Stimulated activated naive B cell treated with anti-CD40 and anti-IgM and Interleukin-4, amounts not matched to agents 10 μg/mL and 1 μg/mL and 100 μg/mL, for 72 hours (primary cell): ENCODE data around the gene ZNF665.
A peak's percentile ranks its signal among the peaks of the same experiment; 100 is the strongest.

Experiments
- ATAC-seq, 2 donors: fragments of 150-1000 bp; cut with Tn5 transposase; replicated peaks; 2 replicates each; pipeline ENCODE4 v1.10.0; 2021; ENCODE audit warnings: moderate library complexity in 1 of 2
- DNase-seq: peaks from one replicate; pipeline ENCODE4 v3.0.0; 2021
- H3K27ac Mint-ChIP-seq: one replicate; pipeline ENCODE4 v1.8.0; 2022; ENCODE audit warnings: mild to moderate bottlenecking, mixed read lengths
- H3K27me3 Mint-ChIP-seq, 2 donors: one replicate each; pipeline ENCODE4 v1.8.0; 2022; ENCODE audit warnings: mixed read lengths in 2 of 2
- H3K36me3 Mint-ChIP-seq, 2 donors: one replicate each; pipeline ENCODE4 v1.8.0; 2022; ENCODE audit warnings: mixed read lengths in 2 of 2, mild to moderate bottlenecking in 1 of 2
- H3K4me1 Mint-ChIP-seq, 2 donors: one replicate each; pipeline ENCODE4 v1.8.0; 2022; ENCODE audit warnings: mixed read lengths in 2 of 2, mild to moderate bottlenecking in 1 of 2
- H3K4me3 Mint-ChIP-seq, 2 donors: one replicate each; pipeline ENCODE4 v1.8.0; 2022; ENCODE audit warnings: mild to moderate bottlenecking in 2 of 2, mixed read lengths in 2 of 2, moderate library complexity in 1 of 2
- H3K9me3 Mint-ChIP-seq, 2 donors: one replicate each; pipeline ENCODE4 v1.8.0; 2022; ENCODE audit warnings: mixed read lengths in 2 of 2, mild to moderate bottlenecking in 1 of 2

Gene ZNF665

GRCh38 chr19:53183146-53183764 lies 9.9 kb downstream of the ZNF665 start:
- H3K36me3 Mint-ChIP-seq = peaks cover 52 to 60% of the 10 kb centered on the region in 2 donors
- H3K27me3 Mint-ChIP-seq = no peaks in the 10 kb centered on the region
- DNase-seq (no peak), ATAC-seq (no peak)
- H3K27ac Mint-ChIP-seq = peak overlapping the region; percentile 77
- H3K4me1 Mint-ChIP-seq = peaks cover 16 to 23% of the 10 kb centered on the region in 2 donors
- H3K4me3 Mint-ChIP-seq = no peak overlapping the region
- peaks cover 4 to 13% of the 10 kb centered on the region in 2 donors for H3K9me3 Mint-ChIP-seq

- ATAC-seq (no peak), DNase-seq (no peak)
- H3K36me3 Mint-ChIP-seq = peaks cover 61 to 71% of the 10 kb centered on the region in 2 donors
- H3K4me3 Mint-ChIP-seq = no peak overlapping the region
- peaks cover 4 to 13% of the 10 kb centered on the region in 2 donors for H3K9me3 Mint-ChIP-seq
- no peaks in the 10 kb centered on the region for H3K27me3 Mint-ChIP-seq
- peaks cover 16 to 23% of the 10 kb centered on the region in 2 donors for H3K4me1 Mint-ChIP-seq
- H3K27ac Mint-ChIP-seq = no peak overlapping the region
Measured at GRCh38 chr19:53182202-53182601, 11.0 kb downstream of the ZNF665 start.

GRCh38 chr19:53177986-53178385 lies 15.2 kb downstream of the ZNF665 start:
- no peak for DNase-seq
- Mint-ChIP-seq H3K4me3 (no peak overlapping the region), H3K9me3 (peaks cover 12 to 15% of the 10 kb centered on the region in 2 donors), H3K36me3 (peaks cover 72 to 82% of the 10 kb centered on the region in 2 donors), H3K4me1 (peaks cover under 1% of the 10 kb centered on the region in 2 donors), H3K27me3 (no peaks in the 10 kb centered on the region), H3K27ac (no peak overlapping the region)
- ATAC-seq = no peak

- no peaks in the 10 kb centered on the region for H3K27me3 Mint-ChIP-seq
- H3K9me3 Mint-ChIP-seq = peaks cover 16 to 17% of the 10 kb centered on the region in 2 donors
- H3K27ac Mint-ChIP-seq = no peak overlapping the region
- ATAC-seq = no peak
- no peak overlapping the region for H3K4me3 Mint-ChIP-seq
- H3K36me3 Mint-ChIP-seq = peaks cover 57 to 66% of the 10 kb centered on the region in 2 donors
- no peak for DNase-seq
- no peaks in the 10 kb centered on the region for H3K4me1 Mint-ChIP-seq
Measured at GRCh38 chr19:53172889-53173288, 20.3 kb downstream of the ZNF665 start.

- no peak overlapping the region for H3K4me3 Mint-ChIP-seq
- peaks cover 0 to 2% of the 10 kb centered on the region in 2 donors for H3K4me1 Mint-ChIP-seq
- no peak for DNase-seq
- H3K27me3 Mint-ChIP-seq = no peaks in the 10 kb centered on the region
- peaks cover 23 to 24% of the 10 kb centered on the region in 2 donors for H3K9me3 Mint-ChIP-seq
- peaks cover 39 to 41% of the 10 kb centered on the region in 2 donors for H3K36me3 Mint-ChIP-seq
- no peak for ATAC-seq
- no peak overlapping the region for H3K27ac Mint-ChIP-seq
Measured at GRCh38 chr19:53165691-53166091, 27.5 kb downstream of the ZNF665 start.

- peaks cover 16 to 19% of the 10 kb centered on the region in 2 donors for H3K4me1 Mint-ChIP-seq
- no peak overlapping the region for H3K4me3 Mint-ChIP-seq
- H3K27me3 Mint-ChIP-seq = no peaks in the 10 kb centered on the region
- peaks cover 43 to 44% of the 10 kb centered on the region in 2 donors for H3K36me3 Mint-ChIP-seq
- peaks cover 25 to 27% of the 10 kb centered on the region in 2 donors for H3K9me3 Mint-ChIP-seq
- DNase-seq (no peak), ATAC-seq (no peak)
- no peak overlapping the region for H3K27ac Mint-ChIP-seq
Measured at GRCh38 chr19:53161123-53161522, 32.0 kb downstream of the ZNF665 start.

- no peak for DNase-seq
- Mint-ChIP-seq H3K4me3 (no peak overlapping the region), H3K4me1 (peaks cover 16 to 21% of the 10 kb centered on the region in 2 donors), H3K36me3 (peaks cover 41 to 42% of the 10 kb centered on the region in 2 donors), H3K27me3 (no peaks in the 10 kb centered on the region), H3K9me3 (peaks cover 17 to 20% of the 10 kb centered on the region in 2 donors), H3K27ac (no peak overlapping the region)
- no peak for ATAC-seq
Measured at GRCh38 chr19:53160350-53160749, 32.8 kb downstream of the ZNF665 start.

GRCh38 chr19:53158119-53158656 lies 35.0 kb downstream of the ZNF665 start:
- no peaks in the 10 kb centered on the region for H3K27me3 Mint-ChIP-seq
- peak; percentile 32 for DNase-seq

GRCh38 chr19:53157626-53158025 lies 35.5 kb downstream of the ZNF665 start:
- DNase-seq (no peak), ATAC-seq (no peak)
- Mint-ChIP-seq H3K4me1 (peaks cover 18 to 37% of the 10 kb centered on the region in 2 donors), H3K27me3 (no peaks in the 10 kb centered on the region), H3K4me3 (peak overlapping the region; percentile 81 to 88), H3K27ac (peak overlapping the region; percentile 96), H3K9me3 (peaks cover 20 to 29% of the 10 kb centered on the region in 2 donors), H3K36me3 (peaks cover 52 to 55% of the 10 kb centered on the region in 2 donors)

More at GRCh38 chr19:53158119-53158656, 35.0 kb downstream of the ZNF665 start:
- peak overlapping the region; percentile 96 for H3K27ac Mint-ChIP-seq
- H3K9me3 Mint-ChIP-seq = peaks cover 20 to 29% of the 10 kb centered on the region in 2 donors
- peaks cover 50 to 51% of the 10 kb centered on the region in 2 donors for H3K36me3 Mint-ChIP-seq
- peak; percentile 57 to 65 for ATAC-seq
- peak overlapping the region; percentile 81 to 88 for H3K4me3 Mint-ChIP-seq
- H3K4me1 Mint-ChIP-seq = peaks cover 18 to 36% of the 10 kb centered on the region in 2 donors

GRCh38 chr19:53156850-53157249 lies 36.3 kb downstream of the ZNF665 start:
- peak overlapping the region; percentile 81 to 88 for H3K4me3 Mint-ChIP-seq
- DNase-seq (no peak), ATAC-seq (no peak)
- peaks cover 57 to 60% of the 10 kb centered on the region in 2 donors for H3K36me3 Mint-ChIP-seq
- peaks cover 20 to 29% of the 10 kb centered on the region in 2 donors for H3K9me3 Mint-ChIP-seq
- H3K27ac Mint-ChIP-seq = no peak overlapping the region
- H3K4me1 Mint-ChIP-seq = peaks cover 18 to 37% of the 10 kb centered on the region in 2 donors
- no peaks in the 10 kb centered on the region for H3K27me3 Mint-ChIP-seq

- Mint-ChIP-seq H3K9me3 (peaks cover 22 to 32% of the 10 kb centered on the region in 2 donors), H3K27me3 (no peaks in the 10 kb centered on the region), H3K4me3 (no peak overlapping the region), H3K36me3 (peaks cover 80 to 87% of the 10 kb centered on the region in 2 donors), H3K4me1 (no peaks in the 10 kb centered on the region), H3K27ac (no peak overlapping the region)
- ATAC-seq (no peak), DNase-seq (no peak)
Measured at GRCh38 chr19:53147645-53148044, 45.5 kb downstream of the ZNF665 start.

GRCh38 chr19:53140351-53140750 lies 52.8 kb downstream of the ZNF665 start:
- ATAC-seq (no peak), DNase-seq (no peak)
- Mint-ChIP-seq H3K36me3 (peaks cover 48 to 57% of the 10 kb centered on the region in 2 donors), H3K27ac (no peak overlapping the region), H3K4me3 (no peak overlapping the region), H3K27me3 (no peaks in the 10 kb centered on the region), H3K4me1 (no peaks in the 10 kb centered on the region), H3K9me3 (peaks cover 18 to 39% of the 10 kb centered on the region in 2 donors)

- no peak overlapping the region for H3K27ac Mint-ChIP-seq
- peaks cover 11 to 16% of the 10 kb centered on the region in 2 donors for H3K4me1 Mint-ChIP-seq
- H3K27me3 Mint-ChIP-seq = peaks cover 0 to 8% of the 10 kb centered on the region in 2 donors
- no peak for ATAC-seq
- no peak overlapping the region for H3K4me3 Mint-ChIP-seq
- DNase-seq = no peak
- peaks cover 12 to 30% of the 10 kb centered on the region in 2 donors for H3K9me3 Mint-ChIP-seq
- peaks cover 21 to 31% of the 10 kb centered on the region in 2 donors for H3K36me3 Mint-ChIP-seq
Measured at GRCh38 chr19:53136432-53136831, 56.7 kb downstream of the ZNF665 start.

GRCh38 chr19:53132141-53132991 lies 60.8 kb downstream of the ZNF665 start, which contains the start of gene ZNF415:
Gene ZNF415 (minus strand): TSS chr19:53132910. CDS start chr19:53122676, 10,234 bp downstream.
- Mint-ChIP-seq H3K4me3 (peak within 1 kb of the TSS; percentile 85 to 88), H3K27me3 (peaks cover 0 to 9% of the 10 kb centered on the region in 2 donors), H3K4me1 (peaks cover 15 to 27% of the 10 kb centered on the region in 2 donors), H3K36me3 (peaks cover 18 to 29% of the 10 kb centered on the region in 2 donors), H3K27ac (peak within 1 kb of the TSS; percentile 79), H3K9me3 (peaks cover 8 to 16% of the 10 kb centered on the region in 2 donors)
- peak; percentile 93 to 95 for ATAC-seq
- DNase-seq = peak; percentile 76
